ENCODE data around the gene EYA3.

- TF ChIP-seq POLR2A (IDR thresholded peaks at IDR 0.05) (no peak), CTCF (IDR thresholded peaks at IDR 0.05) (no peak)
Observed at GRCh38 chr1:28027660-28028059, 60.8 kb downstream of the EYA3 start.

All from esophagus squamous epithelium (tissue), 4 donors.